ENCODE data around the gene COL20A1.

DNA sequence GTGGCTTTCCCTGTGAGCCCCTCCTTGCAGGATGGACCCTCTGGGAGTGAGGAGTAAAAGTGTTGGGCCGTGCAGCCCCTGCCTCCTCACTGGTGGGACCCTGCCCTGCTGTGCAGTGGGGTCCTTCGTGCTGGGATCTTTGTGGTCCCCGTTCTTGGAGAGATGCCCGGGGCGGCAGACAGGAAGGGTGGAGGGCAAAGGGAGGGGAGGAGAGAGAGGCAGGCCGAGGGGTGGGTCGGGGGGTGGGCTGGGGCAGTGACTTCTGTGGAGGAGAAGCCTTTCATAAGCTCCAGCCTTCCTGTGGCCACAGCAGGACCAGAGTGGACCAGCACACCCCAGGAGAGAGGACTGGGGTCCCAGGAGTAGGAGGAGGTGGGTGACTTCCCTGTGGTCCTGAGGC, at the start of gene COL20A1:
- no peak for TF ChIP-seq POLR2AphosphoS5 (IDR thresholded peaks at IDR 0.05)
- no peak for TF ChIP-seq CTCF (IDR thresholded peaks at IDR 0.05)
- no peak for TF ChIP-seq EP300 (IDR thresholded peaks at IDR 0.05)

All from stomach (tissue), 4 donors.